ENCODE results near the gene UROC1. TPM values are rescaled to one million over a fixed set of nuclear protein-coding genes. Genes with fewer than 3 reads are reported as not detected.
A peak's percentile ranks its signal among the peaks of the same experiment; 100 is the strongest.

The UROC1 gene
- total and polyA plus RNA-seq, 2 of the 4 experiments (the other 2 are of a cell fraction), result not detected

DNA sequence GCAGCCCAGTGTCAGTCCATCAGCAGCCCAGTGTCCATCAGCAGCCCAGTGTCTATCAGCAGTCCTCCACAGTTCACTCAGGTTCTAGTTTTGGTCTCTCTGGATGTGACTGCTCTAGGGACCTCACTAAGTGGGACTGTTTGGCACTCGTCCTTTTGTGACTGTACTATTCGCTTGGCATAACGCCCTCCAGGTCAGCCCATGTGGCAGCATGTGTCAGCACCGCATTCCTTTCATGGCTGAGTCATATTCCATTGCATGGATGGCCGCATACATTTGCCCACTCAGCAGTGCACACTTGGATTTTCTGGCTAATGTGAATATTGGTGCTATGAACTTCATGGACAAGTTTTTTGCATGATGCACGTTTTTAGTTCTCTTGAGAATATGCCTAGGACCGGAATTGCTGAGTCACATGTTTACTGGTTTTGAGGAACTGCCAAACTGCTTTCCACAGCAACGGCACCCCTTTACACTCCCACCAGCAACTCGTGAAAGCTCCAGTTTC, 22.8 kb upstream of the UROC1 start:
- Histone ChIP-seq H3K23ac (ENCODE audit: low read depth, low read length) (no peak overlapping the region), H4K8ac (ENCODE audit: low read depth in 2 of 2, low read length in 2 of 2) (no peak overlapping the region), H3K14ac (replicated peaks; ENCODE audit: low read depth, low read length) (no peak overlapping the region), H4K5ac (ENCODE audit: low read depth, low read length) (no peak overlapping the region), H3K18ac (ENCODE audit: low read depth, low read length) (no peak overlapping the region), H3K27me3 (ENCODE audit: control insufficient read depth, insufficient read depth, low read length) (peaks cover 38% of the 10 kb centered on the region), H2AK9ac (replicated peaks; ENCODE audit: low read depth, low read length, poor library complexity) (peak overlapping the region; percentile 58), H2BK120ac (ENCODE audit: low read depth, low read length) (peak overlapping the region; percentile 47), H3K79me1 (ENCODE audit: low read depth in 1 of 2, low read length in 2 of 2) (no peaks in the 10 kb centered on the region), H3K36me3 (ENCODE audit: control insufficient read depth, insufficient read depth, low read length) (no peaks in the 10 kb centered on the region), H3K27ac (ENCODE audit: insufficient read depth, low read length) (no peak overlapping the region), H3K9me3 (ENCODE audit: control insufficient read depth, insufficient read depth, low read length) (no peaks in the 10 kb centered on the region; the same call in 1 of the 2 replicates), H2AFZ (replicated peaks; ENCODE audit: low read length, poor library complexity) (peak overlapping the region; percentile 68), H3K4ac (ENCODE audit: low read depth, low read length) (peak overlapping the region; percentile 71), H2BK5ac (ENCODE audit: low read depth, low read length, poor library complexity, severe bottlenecking) (no peak overlapping the region), H3K9ac (ENCODE audit: low read depth, low read length) (no peak overlapping the region), H3K9me1 (ENCODE audit: insufficient read depth, low read length) (peaks cover 12% of the 10 kb centered on the region), H3K4me1 (ENCODE audit: control insufficient read depth, insufficient read depth, low read length) (peaks cover 6% of the 10 kb centered on the region), H3K4me2 (ENCODE audit: low read depth, low read length) (no peak overlapping the region), H2BK20ac (ENCODE audit: low read depth, low read length) (no peak overlapping the region; the same call in 1 of the 2 replicates), H3K4me3 (ENCODE audit: insufficient read depth, low read depth, low read length) (no peak overlapping the region), H4K91ac (ENCODE audit: insufficient read depth, low read depth, low read length) (no peak overlapping the region; the same call in 1 of the 2 replicates), H4K20me1 (ENCODE audit: insufficient read depth, low read length) (no peaks in the 10 kb centered on the region), H2AK5ac (ENCODE audit: low read depth, low read length) (peak overlapping the region; percentile 30; the same call in 1 of the 2 replicates), H3K56ac (ENCODE audit: extremely low read depth, insufficient read depth, low read length) (no peak overlapping the region), H2BK15ac (ENCODE audit: low read depth, low read length) (no peak overlapping the region)
- TF ChIP-seq CHD1 (IDR thresholded peaks at IDR 0.05; ENCODE audit: low read depth, low read length) (no peak), FOS (IDR thresholded peaks at IDR 0.05; ENCODE audit: low read depth, low read length) (peak; percentile 81), RAD21 (IDR thresholded peaks at IDR 0.05; ENCODE audit: low read length) (no peak), SMC3 (IDR thresholded peaks at IDR 0.05; ENCODE audit: low read depth, low read length) (no peak), MAFK (IDR thresholded peaks at IDR 0.05; ENCODE audit: low read depth, low read length) (peak; percentile 98), NFE2L2 (IDR thresholded peaks at IDR 0.05; ENCODE audit: low read depth, low read length) (peak; percentile 97), MXI1 (IDR thresholded peaks at IDR 0.05; ENCODE audit: borderline replicate concordance, low read depth, low read length) (peak; percentile 37; the same call in 1 of the 2 replicates), RCOR1 (IDR thresholded peaks at IDR 0.05; ENCODE audit: insufficient replicate concordance, low read length) (peak; percentile 77), MAZ (IDR thresholded peaks at IDR 0.05; ENCODE audit: borderline replicate concordance, low read depth, low read length) (no peak; the same call in 1 of the 2 replicates), RFX5 (IDR thresholded peaks at IDR 0.05; ENCODE audit: low read depth, low read length) (no peak), BHLHE40 (IDR thresholded peaks at IDR 0.05; ENCODE audit: low read depth, low read length) (peak; percentile 78), POLR2A (IDR thresholded peaks at IDR 0.05; ENCODE audit: low read depth, low read length) (no peak), CEBPB (IDR thresholded peaks at IDR 0.05; ENCODE audit: low read depth, low read length) (peak; percentile 70)
- TF ChIP-seq, protein P1, sequence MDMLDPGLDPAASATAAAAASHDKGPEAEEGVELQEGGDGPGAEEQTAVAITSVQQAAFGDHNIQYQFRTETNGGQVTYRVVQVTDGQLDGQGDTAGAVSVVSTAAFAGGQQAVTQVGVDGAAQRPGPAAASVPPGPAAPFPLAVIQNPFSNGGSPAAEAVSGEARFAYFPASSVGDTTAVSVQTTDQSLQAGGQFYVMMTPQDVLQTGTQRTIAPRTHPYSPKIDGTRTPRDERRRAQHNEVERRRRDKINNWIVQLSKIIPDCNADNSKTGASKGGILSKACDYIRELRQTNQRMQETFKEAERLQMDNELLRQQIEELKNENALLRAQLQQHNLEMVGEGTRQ (IDR thresholded peaks at IDR 0.05; ENCODE audit: low read depth, low read length), result peak; percentile 54; the same call in 1 of the 2 replicates
- TF ChIP-seq, protein P2, sequence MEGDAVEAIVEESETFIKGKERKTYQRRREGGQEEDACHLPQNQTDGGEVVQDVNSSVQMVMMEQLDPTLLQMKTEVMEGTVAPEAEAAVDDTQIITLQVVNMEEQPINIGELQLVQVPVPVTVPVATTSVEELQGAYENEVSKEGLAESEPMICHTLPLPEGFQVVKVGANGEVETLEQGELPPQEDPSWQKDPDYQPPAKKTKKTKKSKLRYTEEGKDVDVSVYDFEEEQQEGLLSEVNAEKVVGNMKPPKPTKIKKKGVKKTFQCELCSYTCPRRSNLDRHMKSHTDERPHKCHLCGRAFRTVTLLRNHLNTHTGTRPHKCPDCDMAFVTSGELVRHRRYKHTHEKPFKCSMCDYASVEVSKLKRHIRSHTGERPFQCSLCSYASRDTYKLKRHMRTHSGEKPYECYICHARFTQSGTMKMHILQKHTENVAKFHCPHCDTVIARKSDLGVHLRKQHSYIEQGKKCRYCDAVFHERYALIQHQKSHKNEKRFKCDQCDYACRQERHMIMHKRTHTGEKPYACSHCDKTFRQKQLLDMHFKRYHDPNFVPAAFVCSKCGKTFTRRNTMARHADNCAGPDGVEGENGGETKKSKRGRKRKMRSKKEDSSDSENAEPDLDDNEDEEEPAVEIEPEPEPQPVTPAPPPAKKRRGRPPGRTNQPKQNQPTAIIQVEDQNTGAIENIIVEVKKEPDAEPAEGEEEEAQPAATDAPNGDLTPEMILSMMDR (conservative IDR thresholded peaks at IDR 0.05; ENCODE audit: low read depth, low read length), result no peak
- TF ChIP-seq, protein P3, sequence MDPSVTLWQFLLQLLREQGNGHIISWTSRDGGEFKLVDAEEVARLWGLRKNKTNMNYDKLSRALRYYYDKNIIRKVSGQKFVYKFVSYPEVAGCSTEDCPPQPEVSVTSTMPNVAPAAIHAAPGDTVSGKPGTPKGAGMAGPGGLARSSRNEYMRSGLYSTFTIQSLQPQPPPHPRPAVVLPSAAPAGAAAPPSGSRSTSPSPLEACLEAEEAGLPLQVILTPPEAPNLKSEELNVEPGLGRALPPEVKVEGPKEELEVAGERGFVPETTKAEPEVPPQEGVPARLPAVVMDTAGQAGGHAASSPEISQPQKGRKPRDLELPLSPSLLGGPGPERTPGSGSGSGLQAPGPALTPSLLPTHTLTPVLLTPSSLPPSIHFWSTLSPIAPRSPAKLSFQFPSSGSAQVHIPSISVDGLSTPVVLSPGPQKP (IDR thresholded peaks at IDR 0.05; ENCODE audit: borderline replicate concordance, low read depth, low read length), result no peak
- no TSS peak for BruUV-seq (replicated peaks)
- POLR2A ChIA-PET (ENCODE audit: unreplicated experiment), result no interaction called here
- in situ Hi-C loops (cut with MboI; ENCODE audit: low sequenced_read_pairs), result no loop called here
- WGBS, 2 experiments (ENCODE audit: extremely low coverage in 2 of 2, insufficient read length in 1 of 2), result 0% methylated on average over 4 of the region's 9 CpGs; no CpG with 5 or more reads in 1 of the 2 experiments
- CTCF ChIA-PET, result no interaction called here
- intact Hi-C loops (cut with micrococcal nuclease), result no loop called here
- dilution Hi-C loops (cut with HindIII; ENCODE audit: low sequenced_read_pairs, unreplicated experiment), result no loop called here
- peak; percentile 93 for DNase-seq
- ATAC-seq (ENCODE audit: low read depth), result peak; percentile 89
